Esophagus muscularis mucosa (tissue), 4 donors: ENCODE data around the gene RUNX2. TPM values are rescaled to one million over a fixed set of nuclear protein-coding genes. Genes with fewer than 3 reads are reported as not detected.

Experiments
- DNase-seq: peaks from one replicate; pipeline ENCODE4 v3.0.0-alpha.2; 2017; ENCODE audit errors: extremely low spot score
- H3K27ac ChIP-seq, 4 donors: fragments of 200-600 bp; sonication (generic); replicated peaks in 1 of 4; 1 replicate in 3 of 4; 2 replicates in 1 of 4; pipeline ENCODE4 v1.5.1; 2016 to 2019; ENCODE audit warnings: mild to moderate bottlenecking in 1 of 4
- H3K27me3 ChIP-seq, 4 donors: fragments of 200-600 bp; sonication (generic); one replicate each; pipeline versions ENCODE4 v1.5.1 to v1.6.0; 2016 to 2019
- H3K36me3 ChIP-seq, 4 donors: fragments of 200-600 bp; sonication (generic); one replicate each; pipeline ENCODE4 v1.5.1; 2016 to 2019
- H3K4me1 ChIP-seq, 4 donors: fragments of 200-600 bp; sonication (generic); one replicate each; pipeline ENCODE4 v1.5.1; 2016 to 2019
- H3K4me3 ChIP-seq, 4 donors: fragments of 200-600 bp; sonication (generic); 1 replicate in 2 of 4; 2 replicates in 2 of 4; pipeline ENCODE4 v1.5.1; 2016 to 2019; ENCODE audit warnings: mild to moderate bottlenecking in 4 of 4, moderate library complexity in 1 of 4
- H3K9me3 ChIP-seq, 4 donors: fragments of 200-600 bp; sonication (generic); 1 replicate in 3 of 4; 2 replicates in 1 of 4; pipeline ENCODE4 v1.5.1; 2016 to 2019
- CTCF ChIP-seq, 3 experiments: fragments of 200-600 bp in 2 of 3; fragments of 450-650 bp in 1 of 3; sonication (generic) in 2 of 3; IDR thresholded peaks; one replicate each; pipeline ENCODE4 v1.5.1; 2017 to 2019; ENCODE audit warnings: antibody characterized with exemption in 3 of 3, mild to moderate bottlenecking in 2 of 3, moderate library complexity in 1 of 3
- EP300 ChIP-seq: sonication (generic); formaldehyde crosslinking; IDR thresholded peaks from one replicate; pipeline ENCODE4 v1.6.1; 2017; ENCODE audit warnings: antibody characterized with exemption
- POLR2A ChIP-seq: fragments of 450-650 bp; IDR thresholded peaks from one replicate; pipeline ENCODE4 v1.6.1; 2017; ENCODE audit warnings: antibody characterized with exemption, moderate library complexity, mild to moderate bottlenecking, low read depth
- POLR2AphosphoS5 ChIP-seq, 2 donors: sonication (generic); formaldehyde crosslinking; IDR thresholded peaks; one replicate each; pipeline ENCODE4 v1.6.1; 2017; ENCODE audit warnings: antibody characterized with exemption in 2 of 2
- WGBS: methylation state at CpG from one replicate; pipeline ENCODE4 v1.1.5; 2018; 5-methylcytosine and 5-hydroxymethylcytosine counted together
- intact Hi-C: fragments of 100-400 bp; cut with DNase I; formaldehyde crosslinking; loops from one replicate; pipeline ENCODE4 v1.15.1; 2023
- total RNA-seq, 4 donors: library from RNA; depleted of rRNA; stranded (reverse); fragments of >200 nt; gene quantifications; one replicate each; pipeline versions ENCODE4 v1.1.0 to v1.2.1, GENCODE V29; 2016

RUNX2 gene
- total RNA-seq, 4 donors from 2014 or later: 1.0 to 1.6 (median 1.4) TPM

- Histone ChIP-seq H3K36me3 (no peaks in the 10 kb centered on the region), H3K4me3 (no peak overlapping the region), H3K27ac (no peak overlapping the region), H3K4me1 (peaks cover 0 to 16% (median 15%) of the 10 kb centered on the region in 4 donors), H3K27me3 (peaks cover 0 to 16% (median 0%) of the 10 kb centered on the region in 4 donors), H3K9me3 (no peaks in the 10 kb centered on the region)
- intact Hi-C loops: no loop called here
- TF ChIP-seq CTCF (IDR thresholded peaks at IDR 0.05): no peak
- no peak for TF ChIP-seq EP300
- TF ChIP-seq POLR2A: no peak
- TF ChIP-seq POLR2AphosphoS5 (IDR thresholded peaks at IDR 0.05): no peak
- WGBS: 88% methylated on average over 5 of the region's 5 CpGs
- DNase-seq: peak; percentile 45
Observed at GRCh38 chr6:45587229-45588060, 259.3 kb downstream of the RUNX2 start.

GRCh38 chr6:45589367-45589766 lies 261.2 kb downstream of the RUNX2 start:
- Histone ChIP-seq H3K4me1 (peaks cover 0 to 16% (median 15%) of the 10 kb centered on the region in 4 donors), H3K27ac (no peak overlapping the region), H3K36me3 (no peaks in the 10 kb centered on the region), H3K4me3 (no peak overlapping the region), H3K9me3 (no peaks in the 10 kb centered on the region), H3K27me3 (peaks cover 0 to 16% (median 0%) of the 10 kb centered on the region in 4 donors)
- TF ChIP-seq POLR2A (no peak), POLR2AphosphoS5 (IDR thresholded peaks at IDR 0.05) (no peak), EP300 (no peak), CTCF (IDR thresholded peaks at IDR 0.05) (no peak)
- 94% methylated on average over 3 of the region's 3 CpGs for WGBS
- intact Hi-C loops: no loop called here
- DNase-seq: no peak

- peaks cover 0 to 16% (median 0%) of the 10 kb centered on the region in 4 donors for H3K27me3 ChIP-seq
- TF ChIP-seq EP300 (no peak), POLR2A (no peak), CTCF (IDR thresholded peaks at IDR 0.05) (no peak), POLR2AphosphoS5 (IDR thresholded peaks at IDR 0.05) (no peak)
- DNase-seq: peak; percentile 75
- peaks cover 0 to 16% (median 15%) of the 10 kb centered on the region in 4 donors for H3K4me1 ChIP-seq
- H3K27ac ChIP-seq: peak overlapping the region in 1 of 4 donors; percentile 8
- intact Hi-C loops: no loop called here
- no peak overlapping the region for H3K4me3 ChIP-seq
- no peaks in the 10 kb centered on the region for H3K36me3 ChIP-seq
- WGBS: 18% methylated on average over 4 of the region's 4 CpGs
- no peaks in the 10 kb centered on the region for H3K9me3 ChIP-seq
Observed at GRCh38 chr6:45590226-45590625, 262.1 kb downstream of the RUNX2 start.

- Histone ChIP-seq H3K4me1 (peaks cover 0 to 16% (median 15%) of the 10 kb centered on the region in 4 donors), H3K36me3 (no peaks in the 10 kb centered on the region), H3K27ac (peak overlapping the region in 1 of 4 donors; percentile 8), H3K9me3 (no peaks in the 10 kb centered on the region), H3K4me3 (no peak overlapping the region), H3K27me3 (peaks cover 0 to 16% (median 0%) of the 10 kb centered on the region in 4 donors)
- WGBS: 25% methylated on average over 7 of the region's 7 CpGs
- peak; percentile 90 for DNase-seq
- no peak for TF ChIP-seq EP300
- no peak for TF ChIP-seq CTCF (IDR thresholded peaks at IDR 0.05)
- no peak for TF ChIP-seq POLR2A
- no peak for TF ChIP-seq POLR2AphosphoS5 (IDR thresholded peaks at IDR 0.05)
- intact Hi-C loops: no loop called here
Observed at GRCh38 chr6:45590696-45591184, 262.6 kb downstream of the RUNX2 start.
